Stimulated activated CD4-positive, alpha-beta T cell treated with anti-CD3 and anti-CD28 coated beads, Interleukin-4, amount 100 ng/mL, for 48 hours (primary cell): Measurements from ENCODE around the gene OSBPL5.
"Not testable (repeated sequence)": the region's sequence is repeated elsewhere in the genome, so short reads cannot be mapped to it uniquely, and the experiment has no call there.

Experiments used
- DNase-seq, 2 donors: peaks; one replicate each; pipeline ENCODE4 v3.0.0-alpha.2; 2020; ENCODE audit warnings: low read depth in 2 of 2

Gene OSBPL5

DNA sequence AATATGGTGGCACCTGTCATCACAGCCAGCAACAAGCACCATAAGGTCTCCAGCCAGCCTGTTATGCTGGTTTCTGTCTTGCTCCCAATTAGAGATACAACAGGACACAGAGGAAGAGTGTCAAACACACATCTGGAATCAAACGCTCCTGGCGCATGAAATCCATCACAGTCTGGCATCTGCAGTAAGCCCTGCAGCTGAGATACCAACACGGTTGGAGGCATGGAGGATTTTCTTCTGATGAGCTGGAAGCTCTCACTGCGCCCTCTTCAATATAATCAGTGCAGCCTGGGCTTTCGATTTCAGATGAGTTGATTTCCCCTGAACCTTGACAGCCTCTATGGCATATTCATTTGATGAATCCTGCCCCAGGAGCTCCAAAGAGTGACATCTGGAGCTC, 80.1 kb downstream of the OSBPL5 start:
- DNase-seq = no peak

DNA sequence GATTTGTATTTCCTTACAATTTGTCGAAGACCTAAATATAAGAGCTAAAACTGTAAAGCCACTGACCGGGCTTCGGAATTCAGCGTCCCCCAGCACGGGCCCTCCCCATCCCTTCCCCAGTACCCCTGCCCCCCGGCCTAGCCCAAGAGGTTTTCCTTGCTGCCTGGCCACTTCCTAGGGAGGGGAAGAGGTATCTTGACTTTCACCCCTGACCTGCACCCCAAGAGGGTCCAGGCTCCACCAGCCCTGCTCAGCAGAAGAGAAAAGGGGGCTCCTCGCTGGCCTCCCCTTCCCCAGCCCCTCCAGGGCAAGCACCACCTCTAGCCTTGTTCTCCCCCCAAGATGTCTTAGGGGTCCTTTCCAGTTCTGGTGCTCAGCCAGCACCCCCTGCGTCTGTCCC, 81.8 kb downstream of the OSBPL5 start:
- DNase-seq = no peak

DNA sequence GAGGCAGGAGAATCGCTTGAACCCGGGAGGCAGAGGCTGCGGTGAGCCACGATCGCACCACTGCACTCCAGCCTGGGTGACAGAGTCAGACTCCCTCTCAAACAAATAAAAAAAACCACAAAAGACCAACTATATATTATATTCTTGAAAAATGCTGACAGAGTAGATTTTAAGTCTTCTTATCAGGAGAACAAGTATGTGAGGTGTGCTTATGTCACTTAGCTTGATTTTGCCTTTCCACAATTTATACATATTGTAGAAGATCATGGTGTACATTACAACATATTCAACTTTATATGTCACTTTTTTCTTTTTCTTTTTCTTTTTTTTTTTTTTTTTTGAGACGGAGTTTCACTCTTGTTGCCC, 83.7 kb downstream of the OSBPL5 start:
- DNase-seq = no peak

DNA sequence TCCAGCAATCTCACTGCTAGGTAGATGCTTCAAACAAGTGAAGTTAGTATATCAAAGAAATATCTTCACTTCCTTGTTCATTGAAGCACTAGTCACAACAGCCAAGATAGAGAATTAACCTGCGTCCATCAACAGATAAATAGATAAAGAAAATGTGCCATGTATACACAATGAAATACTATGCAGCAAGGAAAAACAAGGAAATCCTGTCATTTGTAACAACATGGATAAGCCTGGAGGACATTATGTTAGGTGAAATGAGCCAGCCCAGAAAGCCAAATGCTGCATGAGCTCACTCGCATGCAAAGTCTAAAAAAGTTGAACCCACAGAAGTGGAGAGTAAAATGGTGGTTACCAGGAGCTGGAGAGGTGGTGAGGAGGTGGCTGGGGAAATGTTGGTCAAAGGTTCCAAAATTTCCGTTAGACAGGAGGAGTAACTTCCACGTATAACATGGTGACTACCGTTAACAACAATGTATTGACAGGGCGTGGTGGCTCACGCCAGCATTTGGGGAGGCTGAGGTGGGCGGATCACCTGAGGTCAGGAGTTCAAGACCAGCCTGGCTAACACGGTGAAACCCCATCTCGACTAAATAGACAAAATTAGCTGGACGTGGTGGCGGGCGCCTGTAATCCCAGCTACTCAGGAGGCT, 84.3 kb downstream of the OSBPL5 start:
- DNase-seq = no peak

DNA sequence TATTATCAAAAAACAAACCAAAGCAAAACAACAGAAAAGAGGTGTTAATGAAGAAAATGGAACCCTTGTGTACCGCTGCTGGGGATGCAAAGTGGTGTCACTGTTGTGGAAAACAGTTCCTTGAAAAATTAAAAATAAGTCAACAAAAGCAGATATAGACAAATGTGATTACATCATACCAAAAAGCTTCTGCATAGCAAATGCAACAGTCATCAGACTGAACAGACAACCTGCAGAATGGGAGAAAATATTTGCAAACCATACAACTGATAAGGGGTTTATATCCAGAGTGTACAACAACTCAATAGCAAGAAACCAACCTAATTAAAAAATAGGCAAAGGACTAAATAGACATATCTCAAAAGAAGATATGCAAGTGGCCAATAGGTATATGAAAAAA, 85.0 kb downstream of the OSBPL5 start:
- DNase-seq = no peak

DNA sequence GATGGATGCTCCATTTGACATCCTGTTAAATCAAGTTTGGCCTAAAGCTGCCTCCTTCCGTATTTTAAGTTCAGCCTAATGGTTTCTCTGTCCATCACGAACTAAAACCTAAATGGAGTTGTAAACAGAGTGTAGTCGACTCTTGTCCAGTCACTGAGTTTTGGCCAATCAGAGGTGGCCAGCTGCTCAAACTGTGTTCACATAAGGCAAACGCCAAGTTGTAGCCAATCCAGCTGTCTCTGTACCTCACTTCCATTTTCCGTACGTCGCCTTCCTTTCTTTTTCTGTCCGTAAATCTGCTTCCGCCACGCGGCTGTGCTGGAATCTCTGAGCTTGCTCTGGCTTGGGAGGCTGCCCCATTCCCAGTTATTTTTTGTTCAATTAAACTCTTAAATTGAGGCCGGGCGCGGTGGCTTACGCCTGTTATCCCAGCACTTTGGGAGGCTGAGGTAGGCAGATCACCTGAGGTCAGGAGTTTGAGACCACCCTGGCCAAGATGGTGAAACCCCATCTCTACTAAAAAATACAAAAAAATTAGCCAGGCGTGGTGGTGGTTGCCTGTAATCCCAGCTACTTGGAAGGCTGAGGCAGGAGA, 87.2 kb downstream of the OSBPL5 start:
- DNase-seq = no peak

DNA sequence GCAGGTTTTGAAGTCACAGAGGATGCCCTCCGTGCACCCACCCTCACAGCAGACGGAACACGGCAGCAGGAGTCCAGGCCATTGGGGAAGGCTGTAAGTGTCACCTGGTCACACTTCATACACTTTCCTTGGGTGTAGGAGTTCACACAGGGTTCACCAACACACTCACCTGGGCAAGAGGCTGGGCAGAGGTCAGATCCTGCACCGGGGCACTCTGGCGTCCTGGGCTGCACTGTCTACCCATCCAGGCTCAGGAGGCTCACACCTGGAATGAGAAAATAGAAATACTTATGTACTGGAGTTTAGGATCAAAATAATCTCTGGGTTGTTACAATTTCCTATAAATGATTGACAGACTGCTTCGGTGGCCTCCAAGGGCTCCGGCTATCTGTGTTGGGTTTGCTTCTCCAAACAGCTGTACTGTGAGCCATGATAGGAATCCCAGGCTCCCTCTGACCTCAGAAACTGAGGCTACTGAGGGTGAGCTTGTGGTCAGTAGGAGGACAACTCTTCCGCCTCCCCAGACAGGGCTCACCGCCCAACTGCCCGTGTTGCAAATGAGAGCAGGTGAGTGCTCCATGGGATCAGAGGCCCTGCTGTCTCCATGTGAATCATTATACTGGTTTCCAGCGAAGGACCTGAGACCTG, 87.8 kb downstream of the OSBPL5 start:
- DNase-seq = no peak

DNA sequence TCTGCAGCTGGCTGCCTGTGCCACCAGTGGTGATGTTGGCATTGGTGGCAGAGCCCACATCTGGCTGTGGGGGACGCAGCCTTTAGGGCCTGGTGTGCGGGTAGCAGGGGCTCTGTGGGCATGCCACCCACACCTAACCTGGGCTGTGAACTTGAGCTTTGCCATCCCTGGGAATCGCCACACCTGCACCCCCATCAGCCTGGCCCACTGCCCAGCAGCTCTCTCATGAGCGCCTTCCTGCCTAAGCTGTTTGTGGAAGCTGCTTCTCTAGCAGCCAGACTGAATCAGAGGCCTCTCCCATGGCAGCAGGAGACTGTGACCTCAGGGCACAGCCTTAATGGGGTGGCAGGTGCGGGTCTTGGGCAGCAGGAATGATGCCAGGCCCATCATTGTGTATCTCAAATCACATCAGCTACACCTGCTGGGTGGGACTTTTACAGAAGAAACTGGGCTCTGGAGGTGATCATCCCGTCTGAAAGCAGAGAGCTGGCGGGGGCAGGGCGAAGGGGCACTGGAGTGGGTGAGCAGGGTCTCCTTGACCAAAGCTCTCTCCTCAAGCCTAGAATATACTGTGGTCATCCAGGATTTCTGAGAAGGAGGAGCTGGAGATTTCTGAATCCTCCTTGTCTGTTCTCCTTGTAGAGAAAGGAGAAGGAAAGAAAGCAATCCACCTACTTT, 90.1 kb downstream of the OSBPL5 start:
- DNase-seq = no peak

DNA sequence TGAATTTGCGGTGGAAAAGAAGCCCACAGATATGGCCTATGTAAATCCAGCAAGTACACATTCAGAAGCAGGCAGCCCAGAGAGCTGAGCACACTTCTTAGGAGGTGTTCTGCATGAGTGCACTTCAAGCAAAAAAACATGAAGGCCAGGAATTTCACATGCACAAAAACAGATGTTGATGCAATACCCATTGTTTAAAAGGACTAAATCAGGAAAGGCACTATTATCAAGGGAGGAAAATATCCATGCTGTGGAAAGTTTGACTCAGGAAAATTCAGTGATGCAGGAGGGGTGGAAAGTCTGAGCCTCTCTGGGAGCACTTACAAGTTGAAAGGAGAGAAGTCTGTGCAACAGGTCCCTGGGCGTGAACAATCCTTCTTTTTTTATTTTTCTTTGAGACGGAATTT, 92.1 kb downstream of the OSBPL5 start:
- no peak for DNase-seq

DNA sequence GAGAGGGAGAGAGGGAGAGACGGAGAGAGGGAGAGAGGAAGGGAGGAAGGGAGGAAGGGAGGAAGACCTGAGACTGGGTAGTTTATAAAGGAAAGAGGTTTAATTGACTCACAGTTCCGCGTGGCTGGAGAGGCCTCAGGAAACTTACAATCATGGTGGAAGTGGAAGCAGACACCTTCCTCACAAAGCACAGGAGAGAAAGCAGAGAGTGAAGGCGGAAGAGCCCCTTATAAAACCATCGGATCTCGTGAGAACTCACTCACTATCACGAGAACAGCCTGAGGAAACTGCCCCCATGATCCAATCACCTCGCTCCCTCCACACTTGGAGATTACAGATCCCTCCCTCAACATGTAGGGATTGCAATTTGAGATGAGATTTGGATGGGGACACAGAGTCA, 95.7 kb downstream of the OSBPL5 start:
- no peak for DNase-seq

DNA sequence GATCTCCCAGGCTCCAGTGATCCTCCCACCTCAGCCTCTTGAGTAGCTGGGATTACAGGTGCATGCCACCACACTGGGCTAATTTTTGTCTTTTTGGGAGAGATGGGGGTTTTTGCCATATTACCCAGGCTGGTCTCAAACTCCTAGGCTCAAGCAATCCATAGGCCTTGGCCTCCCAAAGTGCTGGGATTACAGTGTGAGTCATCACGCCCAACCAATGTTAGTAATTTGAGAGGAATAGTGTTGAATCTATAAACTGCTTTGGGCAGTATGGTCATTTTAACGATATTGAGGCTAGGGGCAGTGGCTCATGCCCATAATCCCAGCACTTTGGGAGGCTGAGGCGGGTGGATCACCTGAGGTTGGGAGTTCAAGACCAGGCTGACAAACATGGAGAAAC, 98.8 kb downstream of the OSBPL5 start:
- not testable (repeated sequence) for DNase-seq

DNA sequence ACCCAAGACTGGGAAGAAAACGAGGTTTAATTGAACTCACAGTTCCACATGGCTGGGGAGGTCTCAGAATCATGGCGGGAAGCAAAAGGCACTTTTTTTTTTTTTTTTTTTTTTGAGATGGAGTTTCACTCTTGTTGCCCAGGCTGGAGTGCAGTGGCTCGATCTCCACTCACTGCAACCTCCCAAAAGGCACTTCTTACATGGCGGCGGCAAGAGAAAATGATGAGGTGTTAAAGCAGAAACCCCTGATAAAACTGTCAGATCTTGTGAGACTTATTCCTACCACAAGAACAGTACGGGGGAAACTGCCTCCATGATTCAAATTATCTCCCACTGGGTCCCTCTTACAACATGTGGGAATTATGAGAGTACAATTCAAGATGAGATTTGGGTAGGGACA, 100.4 kb downstream of the OSBPL5 start:
- not testable (repeated sequence) for DNase-seq

DNA sequence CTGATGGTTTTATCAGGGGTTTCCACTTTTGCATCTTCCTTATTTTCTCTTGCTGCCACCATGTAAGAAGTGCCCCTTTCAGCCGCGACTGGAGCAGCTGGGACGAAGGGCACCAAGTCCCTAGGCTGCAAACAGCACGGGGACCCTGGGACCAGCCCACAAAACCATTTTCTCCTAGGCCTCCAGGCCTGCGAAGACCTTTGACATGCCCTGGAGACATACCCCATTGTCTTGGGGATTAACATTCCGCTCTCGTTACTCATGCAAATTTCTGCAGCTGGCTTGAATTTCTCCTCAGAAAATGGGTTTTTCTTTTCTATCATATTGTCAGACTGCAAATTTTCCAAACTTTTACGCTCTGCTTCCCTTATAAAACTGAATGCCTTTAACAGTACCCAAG, 101.2 kb downstream of the OSBPL5 start:
- DNase-seq = not testable (repeated sequence)

DNA sequence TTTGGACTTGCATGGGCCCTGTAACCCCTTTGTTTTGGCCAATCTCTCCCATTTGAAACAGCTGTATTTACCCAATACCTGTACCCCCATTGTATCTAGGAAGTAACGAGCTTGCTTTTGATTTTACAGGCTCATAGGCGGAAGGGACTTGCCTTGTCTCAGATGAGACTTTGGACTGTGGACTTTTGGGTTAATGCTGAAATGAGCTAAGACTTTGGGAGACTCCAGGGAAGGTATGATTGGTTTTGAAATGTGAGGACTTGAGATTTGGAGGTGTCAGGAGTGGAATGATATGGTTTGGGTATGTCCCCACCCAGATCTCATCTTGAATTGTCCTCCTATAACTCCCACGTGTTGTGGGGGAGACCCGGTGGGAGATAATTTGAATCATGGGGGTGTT, 101.7 kb downstream of the OSBPL5 start:
- not testable (repeated sequence) for DNase-seq

DNA sequence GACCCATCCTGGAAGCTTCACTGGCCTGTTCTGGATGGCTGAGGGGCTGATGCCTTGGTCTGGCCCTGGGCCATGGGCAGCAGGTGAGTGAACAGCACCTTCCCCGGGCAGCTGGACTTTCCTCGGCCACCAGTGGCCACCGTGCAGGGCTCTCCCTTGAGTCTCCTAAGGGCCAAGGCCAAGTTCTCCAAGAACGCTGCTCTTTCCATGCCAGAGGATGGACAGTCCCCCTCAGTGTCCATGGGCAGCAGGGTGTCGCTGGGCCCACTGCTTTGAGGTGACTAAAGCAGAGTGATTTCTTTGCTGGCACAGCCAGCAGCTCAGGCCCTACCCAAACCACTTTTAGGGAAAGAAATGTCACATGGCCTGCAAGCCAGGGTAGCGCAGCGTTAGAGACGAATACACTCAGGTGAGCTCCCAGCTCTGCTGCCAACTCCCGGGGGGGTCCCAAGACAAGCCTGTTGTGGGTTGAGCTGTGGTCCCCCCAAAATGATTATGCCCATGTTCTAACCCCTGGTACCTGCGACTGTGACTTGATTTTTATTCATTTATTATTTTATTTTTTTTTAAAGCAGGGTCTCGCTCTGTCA, 104.6 kb downstream of the OSBPL5 start:
- DNase-seq = no peak

DNA sequence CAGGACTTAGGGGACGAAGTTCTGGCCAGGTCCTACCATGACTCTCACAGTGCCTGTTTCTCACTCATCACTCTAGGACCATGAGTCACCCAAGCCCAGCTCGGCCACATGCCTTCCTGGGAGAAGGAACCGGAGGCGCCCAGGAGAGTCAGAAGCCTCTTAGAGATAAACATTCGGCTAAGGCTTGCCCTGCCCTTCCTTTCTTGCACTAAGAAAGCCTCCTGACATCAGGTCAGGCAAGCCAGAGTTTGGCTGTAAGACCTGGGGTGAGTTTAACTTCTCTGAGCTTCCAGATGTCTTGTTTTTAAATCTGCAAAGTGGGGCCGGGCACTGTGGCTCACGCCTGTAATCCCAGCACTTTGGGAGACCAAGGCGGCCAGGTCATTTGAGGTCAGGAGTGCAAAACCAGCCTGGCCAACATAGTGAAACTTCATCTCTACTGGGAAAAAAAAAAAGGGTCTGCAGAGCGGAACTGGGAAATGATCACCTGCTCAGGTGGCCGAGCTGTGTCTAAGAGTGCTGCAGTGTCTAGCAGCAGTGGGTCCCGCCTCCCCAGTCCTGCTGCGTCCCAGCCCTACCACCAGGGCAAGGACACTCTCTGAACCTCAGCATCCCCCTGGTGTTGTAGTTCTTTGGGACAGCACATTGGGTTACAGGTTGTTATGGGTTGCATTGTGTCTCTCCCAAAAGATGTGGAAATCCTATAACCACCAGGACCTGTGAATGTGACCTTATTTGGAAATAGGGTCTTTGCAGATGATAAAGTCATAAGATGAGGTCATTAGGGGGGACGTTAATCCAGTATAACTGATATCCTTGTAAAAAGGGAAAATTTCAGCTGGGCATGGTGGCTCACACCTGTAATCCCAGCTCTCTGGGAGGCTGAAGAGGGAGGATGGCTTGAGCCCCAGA, 106.1 kb downstream of the OSBPL5 start:
- no peak for DNase-seq

DNA sequence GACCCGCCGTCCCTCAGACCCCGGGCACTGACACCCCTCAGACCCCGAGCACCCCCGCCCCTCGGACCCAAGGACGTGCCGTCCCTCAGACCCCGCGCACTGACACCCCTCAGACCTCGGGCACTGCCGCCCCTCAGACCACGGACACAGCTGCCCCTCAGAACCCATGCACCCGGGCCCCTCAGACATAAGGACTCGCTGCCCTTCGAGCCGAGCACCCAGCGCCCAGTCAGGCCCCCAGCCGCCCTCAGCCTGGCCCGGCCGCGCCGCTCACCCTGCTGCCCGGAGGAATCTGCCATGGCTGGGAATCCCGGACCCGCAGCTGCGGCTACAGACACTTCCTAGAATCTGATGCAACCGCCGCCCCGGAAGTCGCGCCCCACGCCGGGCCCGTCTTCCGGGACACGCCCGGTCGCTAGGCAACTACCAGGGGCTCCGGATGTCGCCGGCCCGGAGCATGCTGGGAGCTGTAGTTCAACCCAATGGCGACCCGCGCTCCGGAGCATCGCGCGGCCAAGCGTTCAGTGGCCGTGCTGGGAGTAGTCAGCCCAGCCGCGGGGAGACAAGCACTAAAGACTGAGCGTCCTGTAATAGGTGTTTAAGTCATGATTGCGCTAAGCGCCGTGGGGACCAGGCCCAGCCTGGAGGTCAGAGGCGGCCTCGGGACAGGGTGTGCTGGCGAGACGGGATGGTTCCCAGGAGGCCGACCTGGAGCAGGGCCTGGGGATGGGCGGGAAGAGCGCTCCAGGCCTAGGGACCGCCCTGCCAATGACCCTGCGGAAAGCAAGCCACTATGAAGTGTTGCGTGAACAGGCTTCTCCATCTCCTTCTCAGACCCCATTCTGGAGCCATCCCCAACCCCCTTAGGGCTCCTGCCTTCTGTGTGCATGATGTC, 107.8 kb downstream of the OSBPL5 start, which contains the start of gene CARS1:
TSS of gene CARS1 (minus strand) at position 355 of the 895 bp plus-strand sequence. CDS start at position 299, 56 bp downstream.
- peak; percentile 89 to 93 for DNase-seq

DNA sequence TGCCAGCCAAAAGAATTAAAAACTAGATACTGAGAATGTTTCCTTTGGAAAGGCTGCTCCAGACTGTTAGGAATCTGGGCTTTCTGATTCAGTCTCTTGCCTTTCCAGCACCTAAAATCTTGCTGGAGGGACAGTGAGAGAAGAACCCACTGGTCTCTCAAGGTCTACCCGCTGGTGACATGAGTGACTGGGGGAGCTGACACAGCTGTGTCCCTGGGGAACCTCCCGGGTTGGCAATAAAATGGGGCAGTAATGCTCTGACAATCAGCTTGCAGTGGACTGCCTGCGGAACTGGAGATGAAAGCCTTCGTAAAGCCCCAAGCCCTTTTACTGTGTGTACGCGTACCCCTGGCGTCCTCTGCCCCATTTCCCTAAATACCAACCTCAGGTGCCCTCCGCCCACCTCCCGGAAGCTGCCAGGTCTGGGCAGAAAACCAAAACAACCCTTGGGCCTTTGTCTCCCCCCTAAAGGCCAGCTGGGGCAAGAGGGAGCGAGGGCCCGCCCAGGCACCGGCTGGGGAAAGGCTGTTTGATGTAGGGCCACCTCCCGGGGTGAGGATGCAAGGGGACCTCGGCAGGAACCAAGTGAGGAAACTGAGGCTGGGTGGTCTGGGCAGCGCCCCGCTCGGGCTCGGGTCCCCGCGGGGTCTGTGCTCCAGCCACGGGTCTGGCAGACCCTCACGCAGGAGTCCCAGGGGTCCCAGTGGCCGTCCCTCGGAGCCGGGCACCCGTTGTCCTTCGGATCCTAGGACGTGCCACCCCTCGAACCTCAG, 108.6 kb downstream of the OSBPL5 start:
- DNase-seq = peak in 1 of 2 donors; percentile 15

DNA sequence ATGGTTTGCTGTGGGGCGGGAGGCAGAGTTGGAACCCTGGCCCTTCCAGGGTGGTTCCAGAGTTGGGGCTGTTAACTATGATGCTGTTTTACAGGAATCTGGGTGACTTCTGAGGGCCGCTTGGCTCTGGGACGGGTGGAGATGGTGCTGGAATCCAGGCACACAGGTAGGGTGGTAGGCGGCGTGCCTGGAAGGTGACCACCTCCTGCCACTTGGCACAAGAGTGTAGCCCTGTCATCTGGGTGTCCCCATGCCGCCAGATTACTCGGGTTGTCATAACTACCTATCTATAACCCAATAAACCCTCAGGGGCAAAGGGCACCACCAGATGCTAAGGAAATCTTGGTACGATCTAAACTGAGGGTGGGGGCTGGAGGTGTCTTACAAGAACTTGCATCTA, 109.2 kb downstream of the OSBPL5 start:
- DNase-seq = no peak
